ENCODE measurements around the gene SLC22A31.
"Not testable (repeated sequence)": the region's sequence is repeated elsewhere in the genome, so short reads cannot be mapped to it uniquely, and the experiment has no call there.

SLC22A31 gene

GRCh38 chr16:89200124-89200849 is at the start of gene SLC22A31:
Gene SLC22A31 (minus strand): TSS chr16:89200537. CDS start chr16:89200501, 36 bp downstream.
- DNase-seq (ENCODE audit: low read depth in 3 of 3, low spot score in 1 of 3) = no peak

DNA sequence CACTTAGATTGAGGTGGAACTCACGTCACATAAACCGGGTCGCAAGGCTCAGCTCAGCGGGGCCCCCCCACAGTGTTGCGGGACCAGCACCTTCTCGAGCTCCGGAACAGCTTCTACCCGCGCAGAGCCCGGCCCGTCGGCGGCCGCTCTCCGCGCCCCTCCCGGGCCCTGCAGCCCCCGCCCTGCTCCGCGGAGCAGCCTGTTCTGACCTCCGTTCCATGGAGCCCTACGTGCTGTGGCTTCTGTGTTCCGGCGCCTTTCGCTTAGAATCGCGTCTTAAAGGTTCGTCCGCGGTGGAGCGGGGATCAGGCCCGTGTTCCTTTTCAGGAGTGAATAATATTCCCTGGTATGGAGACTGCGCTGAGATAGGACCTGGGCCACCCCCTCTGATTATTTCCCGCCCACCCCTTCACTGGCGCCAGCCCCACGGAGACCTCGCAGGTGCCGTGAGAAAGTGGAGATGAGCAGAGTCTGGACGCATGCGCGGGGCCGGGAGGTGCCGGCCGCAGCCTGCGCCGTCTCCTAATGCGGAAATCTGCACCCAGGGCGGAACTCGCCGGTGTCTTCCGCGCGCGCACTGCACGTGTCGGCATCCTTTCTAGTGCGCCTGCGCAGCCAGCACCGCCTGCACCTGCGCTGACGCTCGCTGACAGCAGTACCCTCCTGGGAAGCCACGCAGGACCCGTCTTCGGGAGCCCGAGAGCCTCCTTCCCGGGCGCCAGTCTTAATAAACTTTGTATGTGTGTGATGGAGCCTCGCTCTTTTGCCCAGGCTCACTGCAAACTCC is 48.1 kb upstream of the SLC22A31 start:
- DNase-seq (ENCODE audit: low read depth in 3 of 3, low spot score in 1 of 3) = no peak

GRCh38 chr16:89247734-89248075 is 47.4 kb upstream of the SLC22A31 start:
- not testable (repeated sequence) for DNase-seq (ENCODE audit: low read depth in 3 of 3, low spot score in 1 of 3)

DNA sequence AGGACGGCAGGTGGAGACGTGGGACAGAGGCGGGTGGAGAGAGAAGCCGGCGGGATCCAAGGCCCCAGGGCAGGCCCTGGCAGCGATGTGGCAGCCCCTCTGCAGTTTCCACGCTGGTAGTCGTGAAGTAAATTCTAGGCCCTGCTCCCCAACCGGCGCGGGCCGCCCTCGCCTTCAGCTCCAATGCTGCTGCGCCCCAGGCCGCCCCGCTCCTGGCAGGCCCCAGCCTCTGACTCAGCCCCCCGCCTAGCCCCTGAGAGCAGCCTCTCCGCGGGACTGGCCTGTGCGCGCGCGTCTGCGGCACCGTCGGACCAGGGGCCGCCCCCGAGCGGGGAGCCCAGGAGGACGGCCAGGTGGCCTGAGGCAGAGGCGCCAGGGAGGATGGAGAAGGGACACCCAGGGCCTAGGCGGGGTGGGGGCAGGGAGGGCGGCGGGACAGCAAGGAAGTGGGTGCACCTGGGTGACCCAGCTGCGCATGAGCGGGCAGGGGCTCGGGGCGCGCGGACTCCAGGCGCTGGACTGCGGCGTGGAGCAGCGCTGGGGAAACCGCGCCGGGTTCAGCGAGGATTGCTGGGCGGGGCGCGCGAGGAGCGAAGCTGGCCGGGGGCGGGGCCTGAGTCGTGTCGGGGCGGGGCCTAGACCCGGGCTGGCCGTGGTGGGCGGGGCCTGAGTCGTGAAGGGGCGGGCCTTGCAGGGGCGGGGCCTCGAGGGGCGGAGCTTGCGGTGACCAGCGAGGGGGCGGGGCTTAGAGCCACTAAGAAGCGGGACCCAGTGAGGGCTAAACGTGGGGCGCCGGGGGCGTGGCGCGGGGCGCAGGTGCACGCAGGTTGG is 46.8 kb upstream of the SLC22A31 start:
- peak; percentile 93 to 99 (median 96) for DNase-seq (ENCODE audit: low read depth in 3 of 3, low spot score in 1 of 3)

GRCh38 chr16:89246383-89246902 is 46.1 kb upstream of the SLC22A31 start:
- DNase-seq (ENCODE audit: low read depth in 3 of 3, low spot score in 1 of 3) = no peak

DNA sequence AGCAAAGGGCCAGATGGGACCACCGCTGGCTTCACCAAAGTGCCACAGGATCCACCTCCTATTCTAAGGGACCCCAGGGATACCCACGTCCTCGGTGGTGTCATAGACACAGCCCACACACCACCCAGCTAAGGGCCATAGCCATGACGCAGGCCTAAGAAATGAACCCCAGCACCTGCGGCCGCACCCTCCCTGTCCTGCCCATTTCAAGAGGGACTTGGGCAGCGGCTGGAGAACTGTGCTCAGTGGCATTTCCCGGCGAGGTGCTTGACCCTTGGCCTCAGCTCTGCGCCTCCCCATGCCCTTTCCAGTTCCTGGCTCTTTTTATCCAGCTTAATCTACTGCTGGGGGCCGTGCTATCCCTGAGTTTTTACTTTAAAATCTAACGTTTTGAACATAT is 44.4 kb upstream of the SLC22A31 start:
- no peak for DNase-seq (ENCODE audit: low read depth in 3 of 3, low spot score in 1 of 3)

- not testable (repeated sequence) for DNase-seq (ENCODE audit: low read depth in 3 of 3, low spot score in 1 of 3)
These were observed 43.9 kb upstream of the SLC22A31 start for GRCh38 chr16:89244264-89244663.

GRCh38 chr16:89243664-89244063 is 43.3 kb upstream of the SLC22A31 start:
- no peak for DNase-seq (ENCODE audit: low read depth in 3 of 3, low spot score in 1 of 3)

- no peak for DNase-seq (ENCODE audit: low read depth in 3 of 3, low spot score in 1 of 3)
These were observed 42.5 kb upstream of the SLC22A31 start for GRCh38 chr16:89242795-89243200.

DNA sequence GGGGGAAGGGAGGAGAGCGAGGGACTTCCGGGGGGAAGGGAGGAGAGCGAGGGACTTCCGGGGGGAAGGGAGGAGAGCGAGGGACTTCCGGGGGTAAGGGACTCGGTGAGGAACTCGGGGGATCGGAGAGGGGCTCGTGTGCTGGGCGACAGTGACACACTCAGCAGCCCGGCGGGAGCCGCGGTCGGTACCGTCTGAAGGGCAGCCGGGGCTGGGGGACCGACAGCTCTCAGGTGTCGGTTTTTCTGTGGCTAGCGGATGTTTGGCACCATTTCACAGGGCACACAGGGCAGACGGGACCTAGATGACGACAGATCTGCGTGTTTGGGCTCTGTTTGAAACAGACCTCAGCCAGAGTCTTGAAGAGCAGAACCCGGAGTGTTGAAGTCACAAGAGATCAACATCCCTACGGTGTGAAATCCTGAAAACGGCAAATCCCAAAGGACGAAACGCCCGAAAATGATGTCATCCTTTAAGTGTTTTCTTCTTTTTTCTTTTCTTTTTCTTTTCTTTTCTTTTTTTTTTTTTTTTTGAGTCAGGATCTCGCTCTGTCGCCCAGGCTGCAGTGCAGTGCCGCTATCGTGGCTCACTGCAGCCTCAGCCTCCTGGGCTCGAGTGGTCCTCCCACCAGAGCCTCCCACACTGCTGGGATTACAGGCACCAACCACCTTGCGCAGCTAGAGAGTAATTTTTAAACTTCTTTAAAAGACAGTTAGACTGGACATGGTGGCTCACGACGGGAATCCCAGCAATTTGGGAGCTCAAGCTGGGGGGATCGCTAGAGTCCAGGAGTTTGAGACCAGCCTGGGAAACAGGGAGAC is 41.1 kb upstream of the SLC22A31 start:
- peak; percentile 45 to 62 (median 60) for DNase-seq (ENCODE audit: low read depth in 3 of 3, low spot score in 1 of 3)

- DNase-seq (ENCODE audit: low read depth in 3 of 3, low spot score in 1 of 3) = no peak
These were observed 37.4 kb upstream of the SLC22A31 start for GRCh38 chr16:89237733-89238132.

DNA sequence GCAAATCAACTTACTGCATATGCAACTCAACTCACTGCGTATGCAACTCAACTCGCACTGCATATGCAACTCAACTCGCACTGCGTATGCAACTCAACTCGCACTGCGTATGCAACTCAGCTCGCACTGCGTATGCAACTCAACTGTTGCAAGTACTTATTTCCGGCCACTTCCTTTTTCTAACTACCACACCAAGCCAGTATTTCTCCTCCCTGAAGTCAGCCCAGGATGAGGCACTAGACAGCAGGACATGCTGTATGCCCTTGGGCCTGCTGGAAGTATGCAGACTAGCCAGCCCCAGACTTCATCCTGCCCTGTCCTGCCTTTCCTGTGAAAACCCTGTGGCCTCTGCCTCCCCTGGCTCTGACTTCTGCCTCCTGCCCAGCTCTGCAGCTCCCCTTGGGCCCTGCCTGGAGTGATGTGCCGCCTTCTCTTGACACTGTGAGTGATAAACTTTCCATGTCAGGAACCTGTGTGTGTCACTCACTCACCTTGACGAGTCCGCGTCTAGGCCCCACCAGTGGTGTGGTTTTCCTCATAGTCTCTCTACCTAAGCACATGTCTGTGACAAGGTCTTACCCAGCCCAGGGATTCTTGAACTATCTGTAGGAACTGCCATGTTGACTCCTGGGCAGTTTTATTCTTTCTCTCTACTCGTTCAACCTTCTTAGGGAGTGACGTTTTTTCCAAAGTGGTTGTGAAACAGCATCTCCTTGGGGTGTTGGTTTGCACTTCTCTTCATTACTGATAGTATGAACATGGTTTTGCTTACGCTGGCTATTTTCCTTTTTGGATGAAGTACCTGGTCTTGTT is 33.5 kb upstream of the SLC22A31 start:
- no peak for DNase-seq (ENCODE audit: low read depth in 3 of 3, low spot score in 1 of 3)

GRCh38 chr16:89232107-89232506 is 31.8 kb upstream of the SLC22A31 start:
- no peak for DNase-seq (ENCODE audit: low read depth in 3 of 3, low spot score in 1 of 3)

DNA sequence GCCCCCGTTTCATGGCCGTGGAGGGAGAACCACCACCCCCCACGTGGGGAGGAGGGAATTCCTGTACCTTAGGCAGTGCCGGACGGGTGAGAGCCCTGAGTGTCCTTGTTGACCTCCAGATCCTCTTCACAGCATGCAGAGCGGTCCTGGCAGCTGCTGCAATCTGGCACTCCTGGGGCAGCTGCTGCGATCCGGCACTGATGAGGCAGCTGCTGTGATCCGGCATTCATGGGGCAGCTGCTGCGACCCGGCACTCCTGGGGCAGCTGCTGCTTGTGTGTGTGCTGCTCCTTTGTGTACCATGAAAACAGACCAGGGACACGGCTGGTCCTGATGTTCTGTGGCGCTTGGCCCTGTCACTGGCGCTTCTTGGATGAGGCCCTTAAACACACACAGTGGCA is 29.9 kb upstream of the SLC22A31 start:
- DNase-seq (ENCODE audit: low read depth in 3 of 3, low spot score in 1 of 3) = no peak

- DNase-seq (ENCODE audit: low read depth in 3 of 3, low spot score in 1 of 3) = no peak
These were observed 24.3 kb upstream of the SLC22A31 start for GRCh38 chr16:89224665-89225064.

- DNase-seq (ENCODE audit: low read depth in 3 of 3, low spot score in 1 of 3) = no peak
These were observed 22.6 kb upstream of the SLC22A31 start for GRCh38 chr16:89222931-89223330.

DNA sequence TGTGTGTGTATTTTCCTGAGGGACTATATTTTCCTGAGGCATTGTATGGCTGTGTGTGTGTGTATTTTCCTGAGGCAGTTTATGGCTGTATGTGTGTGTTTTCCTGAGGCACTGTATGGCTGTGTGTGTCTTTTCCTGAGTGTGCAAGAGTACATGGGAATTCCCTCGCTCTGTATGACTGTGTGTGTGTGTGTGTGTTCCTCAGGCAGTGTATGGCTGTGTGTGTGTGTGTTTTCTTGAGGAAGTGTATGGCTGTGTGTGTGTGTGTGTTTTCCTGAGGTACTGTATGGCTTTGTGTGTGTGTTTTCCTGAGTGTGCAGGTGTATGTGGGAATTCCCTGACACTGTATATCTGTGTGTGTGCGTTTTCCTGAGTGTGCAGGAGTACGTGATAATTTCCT is 21.3 kb upstream of the SLC22A31 start:
- DNase-seq (ENCODE audit: low read depth in 3 of 3, low spot score in 1 of 3) = no peak

GRCh38 chr16:89219365-89219764 is 19.0 kb upstream of the SLC22A31 start:
- no peak for DNase-seq (ENCODE audit: low read depth in 3 of 3, low spot score in 1 of 3)

DNA sequence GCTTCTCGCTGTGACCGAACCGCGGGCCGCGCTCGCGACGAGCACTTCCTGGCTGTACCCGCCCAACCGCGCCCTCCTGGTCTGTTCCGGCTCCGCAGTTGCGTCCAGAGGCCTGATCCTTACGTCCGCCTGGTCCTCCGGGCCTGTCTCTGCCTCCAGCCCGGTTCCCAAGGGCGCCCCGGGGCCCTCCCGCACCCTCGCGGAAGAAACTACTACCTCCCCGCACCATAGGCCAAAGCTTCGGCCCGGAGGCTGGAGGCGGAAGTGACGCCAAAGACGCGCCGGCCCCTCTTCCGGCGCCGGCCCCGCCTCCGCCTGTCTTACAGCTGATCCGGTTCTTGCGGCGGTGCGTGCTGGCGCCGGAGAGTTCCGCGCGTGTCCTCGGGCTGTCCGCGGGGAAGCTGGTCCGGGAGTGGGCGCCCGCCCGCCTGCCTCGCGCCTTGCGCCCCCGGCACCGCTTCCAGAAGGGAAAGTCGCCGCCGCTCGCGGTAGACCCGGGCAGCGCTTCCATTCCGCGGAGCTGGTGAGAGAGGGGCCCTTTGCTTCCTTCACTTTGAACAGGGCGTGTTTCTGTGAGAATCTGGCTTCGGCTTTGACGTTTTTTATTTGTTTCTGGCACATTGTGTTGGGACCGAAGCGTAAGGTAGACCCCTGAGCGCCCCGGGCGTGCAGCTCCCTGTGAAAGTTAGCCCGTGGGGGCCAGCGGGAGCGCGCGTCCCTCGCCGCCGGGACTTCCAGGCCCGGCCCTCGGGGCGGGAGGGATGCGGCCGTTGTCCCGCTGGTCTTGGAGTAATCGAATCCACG is 17.3 kb upstream of the SLC22A31 start, which contains the start of gene ZNF778:
ZNF778 (plus strand) TSS at position 316 of the 804 bp plus-strand sequence. CDS start 3,425 bp downstream, outside the sequence.
- DNase-seq (ENCODE audit: low read depth in 3 of 3, low spot score in 1 of 3) = peak in 2 of 3 donors; percentile 50 to 67
